Cardiac septum (tissue), 1 donor: Measurements from ENCODE around the gene TNFRSF18. TPM values are rescaled to one million over a fixed set of nuclear protein-coding genes. Genes with fewer than 3 reads are reported as not detected.
A peak's percentile ranks its signal among the peaks of the same experiment; 100 is the strongest.

Source experiments
- DNase-seq: peaks from one replicate; pipeline ENCODE4 v3.0.0-alpha.2; 2020; ENCODE audit warnings: low spot score
- intact Hi-C: fragments of 100-400 bp; cut with DNase I; formaldehyde crosslinking; loops from one replicate; pipeline ENCODE4 v1.14.0; 2022
- microRNA-seq: library from miRNA; unstranded; fragments of <30 nt; microRNA quantifications from one replicate; pipeline ENCODE4 v1.2.0, GENCODE V29; 2020
- total RNA-seq: library from RNA; stranded (reverse); fragmentation: NEBNext Ultra II Directional; extraction: Animal tissue kit (Norgen Biotek cat#: 25700); gene quantifications from one replicate; pipeline ENCODE4 v1.2.1, GENCODE V29; 2021
- donor health status: DM: no; HTN: no; CAD: no.

Gene TNFRSF18
- total RNA-seq, 1 donor from 2014 or later: 0.19 TPM

DNA sequence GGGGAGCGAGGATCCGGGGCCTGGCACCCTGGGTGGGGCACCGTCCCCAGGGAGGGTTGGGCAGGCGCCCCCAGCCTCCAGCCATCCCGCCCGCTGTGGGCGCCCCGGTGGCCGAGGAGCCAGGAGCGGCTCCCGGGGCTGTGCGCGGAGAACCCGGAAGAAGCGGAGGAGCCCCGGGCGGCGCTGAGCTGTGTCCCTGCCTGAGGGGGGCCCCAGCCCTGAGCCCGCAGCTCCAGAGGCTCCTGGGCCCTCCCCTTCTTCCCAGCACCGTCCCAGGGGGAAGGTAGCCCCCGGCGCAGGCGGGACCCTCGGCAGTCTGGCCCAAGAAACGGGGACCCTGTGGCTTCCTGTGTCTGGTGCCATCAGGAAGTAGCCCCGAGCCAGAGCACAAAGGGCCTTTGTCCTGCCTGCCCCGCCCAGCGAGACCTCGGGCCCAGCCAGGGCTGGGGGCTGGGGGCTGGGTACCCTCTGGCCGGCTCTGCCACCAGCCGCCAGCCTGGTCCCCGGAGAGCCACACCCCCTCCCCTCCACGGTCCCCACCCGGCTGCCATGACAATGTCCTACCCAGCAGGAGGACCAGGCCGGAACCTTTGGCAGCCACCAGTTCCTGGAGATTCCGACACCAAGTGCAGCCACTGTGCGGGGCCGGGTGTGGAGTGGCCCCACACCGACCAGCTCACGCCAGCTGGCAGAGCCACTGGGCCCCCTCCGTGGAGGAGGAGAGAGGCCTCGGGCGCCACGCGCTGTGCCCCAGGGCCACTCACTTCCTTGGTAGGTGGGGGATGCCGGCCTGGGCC is 48.3 kb downstream of the TNFRSF18 start:
- DNase-seq: peak; percentile 83
- intact Hi-C loops: loop anchor here (5.0 kb wide), 1 partner anchor 74 kb away; the partner anchor contains the start of genes B3GALT6 and SDF4

DNA sequence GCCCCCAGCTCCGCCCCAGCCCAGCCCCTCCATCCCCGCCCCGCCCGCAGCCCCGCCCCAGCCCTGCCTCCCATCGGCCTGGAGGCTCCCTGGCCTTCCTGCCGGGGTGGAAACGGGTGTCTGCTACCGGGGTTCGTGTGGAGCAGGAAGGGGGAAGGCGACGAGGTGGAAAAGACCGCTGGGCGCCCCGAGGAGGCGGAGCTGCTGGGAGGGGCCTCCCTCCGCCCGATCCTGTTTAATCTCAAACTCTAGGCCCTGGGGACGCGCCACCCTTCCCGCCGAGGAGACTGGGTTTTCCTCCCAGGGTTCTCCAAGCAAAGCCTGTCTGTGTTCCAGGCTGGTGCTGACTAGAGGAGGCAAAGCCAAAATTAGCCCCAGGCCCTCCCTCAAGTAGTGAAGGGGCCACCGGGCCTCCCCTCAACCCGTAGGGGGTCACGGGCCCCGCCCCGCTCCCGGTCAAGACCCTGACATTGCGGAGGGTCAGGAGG is 48.9 kb downstream of the TNFRSF18 start:
- DNase-seq: peak; percentile 94
- intact Hi-C loops: loop anchor here (5.0 kb wide), 1 partner anchor 75 kb away; the partner anchor contains the start of genes B3GALT6 and SDF4

DNA sequence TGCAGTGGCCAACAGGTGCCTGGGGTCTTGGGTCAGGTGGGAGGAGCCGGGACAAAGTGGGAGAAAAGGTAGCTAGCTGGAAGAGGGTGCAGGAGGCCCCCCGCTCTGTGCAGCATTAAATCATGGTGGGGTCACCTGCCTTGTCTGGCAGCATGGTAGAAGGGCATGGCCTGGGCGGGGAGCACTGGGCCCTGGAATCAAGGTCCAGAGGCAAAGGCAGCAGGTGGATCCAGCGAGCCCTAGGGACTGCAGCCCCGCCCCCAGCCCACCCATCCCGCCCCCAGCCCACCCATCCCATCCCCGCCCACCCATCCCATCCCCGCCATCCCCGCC is 49.4 kb downstream of the TNFRSF18 start:
- intact Hi-C loops: loop anchor here (5.0 kb wide), 1 partner anchor 75 kb away; the partner anchor contains the start of genes B3GALT6 and SDF4
- DNase-seq: no peak

DNA sequence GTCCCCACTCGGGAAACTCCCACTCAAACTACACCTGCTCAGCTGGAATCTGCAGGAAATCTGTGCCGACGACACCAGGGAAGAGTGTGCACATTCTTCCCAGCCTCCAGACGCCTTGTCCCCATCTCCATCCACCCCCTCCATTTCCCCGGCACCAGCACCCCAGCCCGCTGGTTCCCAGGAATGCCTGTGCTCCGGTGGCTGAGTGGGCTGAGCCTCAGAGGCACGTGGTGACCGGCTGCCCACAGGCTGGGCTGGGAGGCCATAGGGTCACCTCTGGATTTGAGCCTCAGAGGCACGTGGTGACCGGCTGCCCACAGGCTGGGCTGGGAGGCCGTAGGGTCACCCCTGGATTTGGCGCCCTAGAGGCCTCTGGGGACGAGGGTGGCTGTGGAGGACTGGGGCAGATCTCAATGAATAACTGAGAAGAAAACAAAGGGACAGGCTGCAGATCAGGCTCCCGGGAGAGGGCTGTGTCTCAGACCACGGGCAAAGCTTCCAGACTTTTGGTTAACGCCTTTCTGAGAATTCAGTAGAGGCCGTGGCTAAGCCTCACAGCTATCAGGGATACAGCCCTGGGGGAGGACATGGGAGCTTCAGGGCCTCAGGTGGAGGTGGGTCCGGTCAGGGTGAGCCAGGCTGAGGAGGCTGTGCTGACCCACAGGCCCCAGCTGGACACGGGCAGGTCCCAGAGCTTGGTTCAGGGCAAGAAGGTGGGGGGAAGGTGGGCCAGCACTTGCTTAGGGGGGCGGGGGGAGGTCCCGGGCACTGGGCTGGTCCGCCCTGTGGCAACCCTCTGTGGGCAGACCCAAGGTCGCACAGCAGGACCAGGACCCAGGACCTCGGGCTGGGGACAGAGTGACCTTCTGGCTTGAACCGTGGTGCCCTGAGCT is 50.0 kb downstream of the TNFRSF18 start:
- intact Hi-C loops: loop anchor here (5.0 kb wide), 1 partner anchor 76 kb away; the partner anchor contains the start of genes B3GALT6 and SDF4
- DNase-seq: no peak

DNA sequence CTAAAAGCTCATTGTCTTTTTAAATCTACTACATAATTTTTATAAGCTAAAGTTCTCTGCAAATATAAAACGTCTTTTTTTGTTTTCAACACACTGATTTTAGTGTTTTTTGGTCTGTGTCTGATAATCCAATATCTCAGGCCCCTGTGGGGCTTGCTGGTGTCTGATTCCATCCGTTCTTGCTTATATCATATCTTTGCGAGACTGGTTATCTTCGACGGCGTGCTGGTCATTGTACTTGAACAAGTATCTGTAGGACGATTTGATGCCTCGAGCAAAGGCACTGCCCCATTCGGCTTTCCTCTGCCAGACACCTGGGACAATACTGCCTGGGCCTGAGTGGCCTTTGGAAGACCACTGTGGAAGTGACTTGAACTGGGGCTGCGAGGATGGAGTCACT is 51.1 kb downstream of the TNFRSF18 start:
- no peak for DNase-seq
- intact Hi-C loops: loop anchor here (5.0 kb wide), 1 partner anchor 77 kb away; the partner anchor contains the start of genes B3GALT6 and SDF4

DNA sequence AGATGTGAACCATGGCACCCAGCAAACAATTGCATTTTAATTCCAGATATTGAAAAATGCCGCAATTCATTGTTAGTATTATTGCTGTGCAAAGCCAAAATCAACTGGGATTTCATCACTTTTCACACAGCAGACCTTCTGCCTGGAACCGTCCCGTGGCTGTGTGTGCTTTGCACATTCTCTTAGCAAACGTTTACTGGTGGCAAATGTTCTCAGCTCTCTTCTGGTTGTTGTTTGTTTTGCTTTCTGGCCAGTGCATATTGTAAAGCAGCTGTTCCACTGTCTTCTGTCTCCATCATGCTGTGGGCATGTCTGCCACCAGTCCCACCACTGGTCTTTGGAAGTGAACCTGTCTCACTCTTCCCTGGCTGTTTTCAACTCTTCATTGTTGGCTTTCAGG is 52.5 kb downstream of the TNFRSF18 start:
- DNase-seq: no peak
- intact Hi-C loops: no loop called here

Small RNAs within 50 kb of the gene (microRNA-seq; reads per million reads assigned to microRNA genes)
- gene MIR200A (3.6 reads per million), gene MIR200B (23.1 reads per million, percentile 39 among the genes with 10 or more reads in this experiment), gene MIR429 (3.6 reads per million)

Other genes with a start within 250 kb of the TNFRSF18 start
- 39.0 TPM for gene NOC2L, start 247.3 kb downstream of the TNFRSF18 start, total RNA-seq
- 4.8 TPM for gene KLHL17, start 246.0 kb downstream of the TNFRSF18 start, total RNA-seq
- not detected for gene PLEKHN1, start 240.1 kb downstream of the TNFRSF18 start, total RNA-seq
- gene PERM1, start 224.5 kb downstream of the TNFRSF18 start, total RNA-seq: 50.1 TPM
- 56.5 TPM for gene HES4, start 206.5 kb downstream of the TNFRSF18 start, total RNA-seq
- 18.2 TPM for gene ISG15, start 193.1 kb downstream of the TNFRSF18 start, total RNA-seq
- 27.0 TPM for gene AGRN, start 186.5 kb downstream of the TNFRSF18 start, total RNA-seq
- not detected for gene RNF223, start 132.3 kb downstream of the TNFRSF18 start, total RNA-seq
- 5.4 TPM for gene C1orf159, start 90.5 kb downstream of the TNFRSF18 start, total RNA-seq
- 0.22 TPM for gene TTLL10, start 32.7 kb downstream of the TNFRSF18 start, total RNA-seq
- gene TNFRSF4, start 7.6 kb upstream of the TNFRSF18 start, total RNA-seq: 4.3 TPM
- gene SDF4, start 25.4 kb upstream of the TNFRSF18 start, total RNA-seq: 139 TPM
- 11.1 TPM for gene B3GALT6, start 25.6 kb upstream of the TNFRSF18 start, total RNA-seq
- gene C1QTNF12, start 40.1 kb upstream of the TNFRSF18 start, total RNA-seq: 2.6 TPM
- 37.2 TPM for gene UBE2J2, start 67.3 kb upstream of the TNFRSF18 start, total RNA-seq
- gene SCNN1D, start 73.8 kb upstream of the TNFRSF18 start, total RNA-seq: 2.4 TPM
- 60.8 TPM for gene ACAP3, start 101.3 kb upstream of the TNFRSF18 start, total RNA-seq
- 10.5 TPM for gene PUSL1, start 102.0 kb upstream of the TNFRSF18 start, total RNA-seq
- gene INTS11, start 118.1 kb upstream of the TNFRSF18 start, total RNA-seq: 73.8 TPM
- gene CPTP, start 118.2 kb upstream of the TNFRSF18 start, total RNA-seq: 50.2 TPM
- gene TAS1R3, start 124.7 kb upstream of the TNFRSF18 start, total RNA-seq: 0.62 TPM
- gene DVL1, start 142.8 kb upstream of the TNFRSF18 start, total RNA-seq: 96.2 TPM
- 30.5 TPM for gene MXRA8, start 152.0 kb upstream of the TNFRSF18 start, total RNA-seq
- 174 TPM for gene AURKAIP1, start 168.6 kb upstream of the TNFRSF18 start, total RNA-seq
- 78.6 TPM for gene CCNL2, start 192.7 kb upstream of the TNFRSF18 start, total RNA-seq
- gene MRPL20, start 200.7 kb upstream of the TNFRSF18 start, total RNA-seq: 127 TPM
- gene ANKRD65, start 214.7 kb upstream of the TNFRSF18 start, total RNA-seq: 1.8 TPM
- 35.3 TPM for gene VWA1, start 229.1 kb upstream of the TNFRSF18 start, total RNA-seq
- 0.51 TPM for gene ATAD3C, start 243.1 kb upstream of the TNFRSF18 start, total RNA-seq